ENCODE measurements around the gene INPP5K. TPM values are rescaled to one million over a fixed set of nuclear protein-coding genes. Genes with fewer than 3 reads are reported as not detected.
"Not testable (repeated sequence)": the region's sequence is repeated elsewhere in the genome, so short reads cannot be mapped to it uniquely, and the experiment has no call there.

The INPP5K gene
- total RNA-seq, 1 donor from 2014 or later = 24.7 TPM

GRCh38 chr17:1539811-1540210, 23.4 kb upstream of the INPP5K start:
- Mint-ChIP-seq H3K27me3 (ENCODE audit: insufficient read depth) (no peaks in the 10 kb centered on the region), H3K9me3 (no peaks in the 10 kb centered on the region), H3K4me3 (no peak overlapping the region), H3K4me1 (ENCODE audit: low read depth) (peaks cover 5% of the 10 kb centered on the region), H3K36me3 (ENCODE audit: low read depth) (peaks cover 24% of the 10 kb centered on the region), H3K27ac (no peak overlapping the region)
- no peak for DNase-seq (ENCODE audit: low spot score)
- intact Hi-C loops (cut with micrococcal nuclease) = no loop called here

GRCh38 chr17:1535737-1536136, 19.3 kb upstream of the INPP5K start:
- no peak overlapping the region for H3K4me3 Mint-ChIP-seq
- intact Hi-C loops (cut with micrococcal nuclease) = no loop called here
- peaks cover 24% of the 10 kb centered on the region for H3K36me3 Mint-ChIP-seq (ENCODE audit: low read depth)
- H3K4me1 Mint-ChIP-seq (ENCODE audit: low read depth) = no peaks in the 10 kb centered on the region
- H3K27ac Mint-ChIP-seq = no peak overlapping the region
- H3K9me3 Mint-ChIP-seq = no peaks in the 10 kb centered on the region
- no peak for DNase-seq (ENCODE audit: low spot score)
- no peaks in the 10 kb centered on the region for H3K27me3 Mint-ChIP-seq (ENCODE audit: insufficient read depth)

- Mint-ChIP-seq H3K27me3 (ENCODE audit: insufficient read depth) (no peaks in the 10 kb centered on the region), H3K4me1 (ENCODE audit: low read depth) (no peaks in the 10 kb centered on the region), H3K27ac (no peak overlapping the region), H3K9me3 (no peaks in the 10 kb centered on the region), H3K4me3 (no peak overlapping the region), H3K36me3 (ENCODE audit: low read depth) (peaks cover 21% of the 10 kb centered on the region)
- intact Hi-C loops (cut with micrococcal nuclease) = no loop called here
- DNase-seq (ENCODE audit: low spot score) = no peak
Observed at GRCh38 chr17:1533661-1534325, 17.4 kb upstream of the INPP5K start.

- intact Hi-C loops (cut with micrococcal nuclease) = no loop called here
- no peaks in the 10 kb centered on the region for H3K27me3 Mint-ChIP-seq (ENCODE audit: insufficient read depth)
- no peak overlapping the region for H3K4me3 Mint-ChIP-seq
- DNase-seq (ENCODE audit: low spot score) = no peak
- H3K27ac Mint-ChIP-seq = no peak overlapping the region
- no peaks in the 10 kb centered on the region for H3K9me3 Mint-ChIP-seq
- no peaks in the 10 kb centered on the region for H3K4me1 Mint-ChIP-seq (ENCODE audit: low read depth)
- H3K36me3 Mint-ChIP-seq (ENCODE audit: low read depth) = peaks cover 23% of the 10 kb centered on the region
Observed at GRCh38 chr17:1532836-1533602, 16.6 kb upstream of the INPP5K start.

GRCh38 chr17:1529863-1530262, 13.5 kb upstream of the INPP5K start:
- no peaks in the 10 kb centered on the region for H3K27me3 Mint-ChIP-seq (ENCODE audit: insufficient read depth)
- H3K27ac Mint-ChIP-seq = no peak overlapping the region

GRCh38 chr17:1526876-1527275, 10.5 kb upstream of the INPP5K start:
- H3K4me3 Mint-ChIP-seq; H3K27ac Mint-ChIP-seq; H3K27me3 Mint-ChIP-seq (ENCODE audit: insufficient read depth); DNase-seq (ENCODE audit: low spot score); H3K9me3 Mint-ChIP-seq; intact Hi-C loops (cut with micrococcal nuclease): not testable (repeated sequence)
- Mint-ChIP-seq H3K4me1 (ENCODE audit: low read depth) (peaks cover 14% of the 10 kb centered on the region), H3K36me3 (ENCODE audit: low read depth) (peaks cover 17% of the 10 kb centered on the region)

More at GRCh38 chr17:1529863-1530262, 13.5 kb upstream of the INPP5K start:
- Mint-ChIP-seq H3K4me1 (ENCODE audit: low read depth) (peaks cover 14% of the 10 kb centered on the region), H3K9me3 (no peaks in the 10 kb centered on the region), H3K4me3 (no peak overlapping the region), H3K36me3 (ENCODE audit: low read depth) (peaks cover 24% of the 10 kb centered on the region)
- DNase-seq (ENCODE audit: low spot score) = no peak
- intact Hi-C loops (cut with micrococcal nuclease) = no loop called here

- no peak overlapping the region for H3K4me3 Mint-ChIP-seq
- peaks cover 14% of the 10 kb centered on the region for H3K4me1 Mint-ChIP-seq (ENCODE audit: low read depth)
- intact Hi-C loops (cut with micrococcal nuclease) = no loop called here
- no peak overlapping the region for H3K27ac Mint-ChIP-seq
- H3K36me3 Mint-ChIP-seq (ENCODE audit: low read depth) = peaks cover 7% of the 10 kb centered on the region
- H3K27me3 Mint-ChIP-seq (ENCODE audit: insufficient read depth) = no peaks in the 10 kb centered on the region
- no peak for DNase-seq (ENCODE audit: low spot score)
- H3K9me3 Mint-ChIP-seq = no peaks in the 10 kb centered on the region
Observed at GRCh38 chr17:1522626-1523025, 6.2 kb upstream of the INPP5K start.

GRCh38 chr17:1521086-1521640, 4.8 kb upstream of the INPP5K start:
- H3K9me3 Mint-ChIP-seq = no peaks in the 10 kb centered on the region
- peaks cover 7% of the 10 kb centered on the region for H3K36me3 Mint-ChIP-seq (ENCODE audit: low read depth)
- H3K4me3 Mint-ChIP-seq = no peak overlapping the region
- intact Hi-C loops (cut with micrococcal nuclease) = no loop called here
- no peaks in the 10 kb centered on the region for H3K27me3 Mint-ChIP-seq (ENCODE audit: insufficient read depth)
- no peak for DNase-seq (ENCODE audit: low spot score)
- H3K27ac Mint-ChIP-seq = no peak overlapping the region
- peaks cover 4% of the 10 kb centered on the region for H3K4me1 Mint-ChIP-seq (ENCODE audit: low read depth)

- H3K36me3 Mint-ChIP-seq (ENCODE audit: low read depth) = peaks cover 8% of the 10 kb centered on the region
- H3K27ac Mint-ChIP-seq = no peak overlapping the region
- no peaks in the 10 kb centered on the region for H3K9me3 Mint-ChIP-seq
- H3K4me1 Mint-ChIP-seq (ENCODE audit: low read depth) = peaks cover 13% of the 10 kb centered on the region
- no peaks in the 10 kb centered on the region for H3K27me3 Mint-ChIP-seq (ENCODE audit: insufficient read depth)
- no peak overlapping the region for H3K4me3 Mint-ChIP-seq
- intact Hi-C loops (cut with micrococcal nuclease) = no loop called here
- DNase-seq (ENCODE audit: low spot score) = no peak
Observed at GRCh38 chr17:1519678-1520077, 3.3 kb upstream of the INPP5K start.

GRCh38 chr17:1518410-1518809, 2.0 kb upstream of the INPP5K start:
- intact Hi-C loops (cut with micrococcal nuclease) = no loop called here
- peaks cover 13% of the 10 kb centered on the region for H3K4me1 Mint-ChIP-seq (ENCODE audit: low read depth)
- H3K27ac Mint-ChIP-seq = no peak overlapping the region
- H3K36me3 Mint-ChIP-seq (ENCODE audit: low read depth) = peaks cover 9% of the 10 kb centered on the region
- DNase-seq (ENCODE audit: low spot score) = no peak
- no peaks in the 10 kb centered on the region for H3K9me3 Mint-ChIP-seq
- no peaks in the 10 kb centered on the region for H3K27me3 Mint-ChIP-seq (ENCODE audit: insufficient read depth)
- H3K4me3 Mint-ChIP-seq = peak overlapping the region; percentile 71

GRCh38 chr17:1515640-1516387, 598 bp downstream of the INPP5K start:
- Mint-ChIP-seq H3K4me3 (peak overlapping the region; percentile 93), H3K9me3 (no peaks in the 10 kb centered on the region), H3K27me3 (ENCODE audit: insufficient read depth) (no peaks in the 10 kb centered on the region), H3K27ac (peak overlapping the region; percentile 76), H3K36me3 (ENCODE audit: low read depth) (peaks cover 7% of the 10 kb centered on the region), H3K4me1 (ENCODE audit: low read depth) (peaks cover 13% of the 10 kb centered on the region)
- intact Hi-C loops (cut with micrococcal nuclease) = loop anchor here (1.0 kb wide), 7 partner anchors 25 to 257 kb away; partner anchors contain the start of genes CRK, PITPNA and YWHAE
- peak; percentile 62 for DNase-seq (ENCODE audit: low spot score)

GRCh38 chr17:1512351-1512750, 4.1 kb downstream of the INPP5K start:
- intact Hi-C loops (cut with micrococcal nuclease) = no loop called here
- H3K9me3 Mint-ChIP-seq = no peaks in the 10 kb centered on the region
- H3K36me3 Mint-ChIP-seq (ENCODE audit: low read depth) = peaks cover 13% of the 10 kb centered on the region

More at GRCh38 chr17:1512351-1512750, 4.1 kb downstream of the INPP5K start:
- Mint-ChIP-seq H3K4me1 (ENCODE audit: low read depth) (peaks cover 24% of the 10 kb centered on the region), H3K27ac (no peak overlapping the region), H3K27me3 (ENCODE audit: insufficient read depth) (no peaks in the 10 kb centered on the region), H3K4me3 (no peak overlapping the region)
- no peak for DNase-seq (ENCODE audit: low spot score)
